ENCODE results near the gene SLC22A14.
"Not testable (repeated sequence)": the region's sequence is repeated elsewhere in the genome, so short reads cannot be mapped to it uniquely, and the experiment has no call there.

The SLC22A14 gene

GRCh38 chr3:38312356-38312755 is 30.3 kb downstream of the SLC22A14 start:
- no peak overlapping the region for H3K27ac ChIP-seq
- DNase-seq (ENCODE audit: low read depth, low spot score) = no peak

DNA sequence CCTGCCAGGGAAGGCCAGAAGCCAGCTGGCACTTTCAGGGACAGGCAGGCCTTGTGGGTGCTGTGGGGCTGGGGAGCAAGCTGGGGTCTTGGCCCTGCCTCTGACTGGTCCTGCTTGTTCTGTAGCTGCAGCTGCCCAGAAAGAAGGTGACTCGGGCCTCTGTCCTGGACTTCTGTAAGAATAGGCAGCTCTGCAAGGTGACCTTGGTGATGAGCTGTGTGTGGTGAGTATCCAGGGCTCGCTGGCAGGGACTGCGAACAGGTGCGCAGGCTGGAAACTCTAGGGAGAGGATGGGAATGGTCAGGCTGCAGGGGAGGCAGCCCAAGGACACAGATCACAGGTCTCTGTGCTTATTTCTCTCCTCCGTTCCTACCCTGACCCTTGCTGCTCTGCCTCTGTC is 31.2 kb downstream of the SLC22A14 start:
- DNase-seq (ENCODE audit: low read depth, low spot score) = no peak

DNA sequence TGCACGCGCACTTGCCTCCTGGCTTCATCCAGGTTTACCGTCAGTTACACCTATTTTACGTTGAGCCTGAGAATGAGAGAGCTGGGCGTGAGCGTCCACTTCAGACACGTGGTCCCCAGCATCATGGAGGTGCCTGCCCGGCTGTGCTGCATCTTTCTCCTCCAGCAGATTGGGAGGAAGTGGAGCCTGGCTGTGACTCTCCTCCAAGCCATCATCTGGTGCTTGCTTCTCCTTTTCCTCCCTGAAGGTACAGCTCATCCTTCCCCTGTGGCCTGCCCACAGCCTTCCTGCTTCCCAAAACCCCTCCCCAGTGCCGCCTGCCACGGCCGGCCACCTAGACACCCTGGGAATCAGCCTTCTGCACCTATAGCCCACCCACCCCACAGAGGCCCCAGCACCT is 31.6 kb downstream of the SLC22A14 start:
- H3K27ac ChIP-seq = no peak overlapping the region
- no peak for DNase-seq (ENCODE audit: low read depth, low spot score)

More for the DNA sequence above, 31.2 kb downstream of the SLC22A14 start:
- H3K27ac ChIP-seq = no peak overlapping the region

- H3K27ac ChIP-seq = no peak overlapping the region
- no peak for DNase-seq (ENCODE audit: low read depth, low spot score)
Measured at GRCh38 chr3:38314112-38314763, 32.1 kb downstream of the SLC22A14 start.

DNA sequence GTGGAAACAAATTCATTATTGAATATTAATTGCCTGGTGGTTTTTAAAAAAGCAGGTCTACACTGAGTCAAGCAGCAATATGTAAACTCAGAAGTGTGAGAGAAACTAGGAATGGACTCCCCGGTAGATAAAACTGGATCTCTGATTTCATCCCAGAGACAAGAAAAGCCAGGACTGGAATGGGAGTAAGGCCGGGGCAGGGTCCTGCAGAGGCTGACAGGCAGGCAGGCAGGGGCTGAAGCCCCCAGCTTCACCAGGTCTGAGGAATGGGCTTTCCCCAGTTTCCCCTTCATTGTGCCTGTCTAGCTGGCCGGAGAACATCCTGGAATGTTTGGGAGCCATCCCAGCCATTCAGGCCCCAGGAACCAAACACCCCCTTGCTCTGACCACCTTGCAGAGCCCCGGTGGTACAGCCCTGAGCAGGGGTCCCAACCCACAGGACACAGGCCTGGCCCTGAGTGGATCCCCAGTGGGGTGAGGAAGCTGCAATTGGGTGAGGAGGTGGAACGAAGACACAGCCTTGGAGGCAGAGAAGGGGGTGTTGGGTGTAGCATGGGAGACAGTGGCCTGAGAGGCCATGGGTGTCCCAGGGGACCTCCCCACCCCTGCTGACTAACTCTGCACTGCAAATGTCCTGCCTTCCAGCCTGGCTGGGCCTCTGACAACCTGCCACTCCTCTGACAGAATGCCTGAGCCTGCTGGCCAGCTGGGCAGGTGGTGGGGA is 32.8 kb downstream of the SLC22A14 start:
- no peak for DNase-seq (ENCODE audit: low read depth, low spot score)
- no peak overlapping the region for H3K27ac ChIP-seq

DNA sequence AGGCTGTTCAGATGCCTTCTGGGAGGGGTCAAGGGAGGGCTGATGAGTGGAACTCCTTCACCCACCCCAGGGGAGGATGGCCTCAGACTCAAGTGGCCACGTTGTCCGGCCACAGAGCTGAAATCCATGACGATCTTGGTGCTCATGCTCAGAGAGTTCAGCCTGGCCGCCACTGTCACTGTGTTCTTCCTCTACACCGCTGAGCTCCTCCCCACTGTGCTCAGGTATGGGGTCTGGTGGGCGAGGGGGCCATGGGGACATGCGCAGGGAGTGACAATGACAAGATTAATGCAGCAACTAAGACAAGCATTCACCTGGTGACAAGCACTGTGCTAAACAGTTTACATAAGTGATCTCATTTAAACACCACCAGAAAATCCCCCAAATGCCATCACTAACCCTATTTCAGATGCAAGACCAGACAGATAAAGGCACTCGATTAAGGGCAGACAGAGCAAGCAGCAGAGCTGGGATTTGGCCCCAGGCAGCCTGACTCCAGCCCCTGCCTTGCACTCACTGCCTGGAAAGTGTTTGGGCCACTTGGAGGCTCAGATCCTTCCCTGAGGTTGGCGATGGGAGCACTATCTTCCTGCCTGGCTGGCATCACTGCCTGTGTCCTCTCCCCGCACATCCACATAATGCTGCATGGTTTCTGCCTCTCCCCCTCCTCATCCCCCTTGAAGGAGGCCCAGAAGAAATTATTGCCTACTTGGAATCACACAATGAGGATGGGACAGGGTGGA is 33.6 kb downstream of the SLC22A14 start:
- DNase-seq (ENCODE audit: low read depth, low spot score) = no peak
- no peak overlapping the region for H3K27ac ChIP-seq

DNA sequence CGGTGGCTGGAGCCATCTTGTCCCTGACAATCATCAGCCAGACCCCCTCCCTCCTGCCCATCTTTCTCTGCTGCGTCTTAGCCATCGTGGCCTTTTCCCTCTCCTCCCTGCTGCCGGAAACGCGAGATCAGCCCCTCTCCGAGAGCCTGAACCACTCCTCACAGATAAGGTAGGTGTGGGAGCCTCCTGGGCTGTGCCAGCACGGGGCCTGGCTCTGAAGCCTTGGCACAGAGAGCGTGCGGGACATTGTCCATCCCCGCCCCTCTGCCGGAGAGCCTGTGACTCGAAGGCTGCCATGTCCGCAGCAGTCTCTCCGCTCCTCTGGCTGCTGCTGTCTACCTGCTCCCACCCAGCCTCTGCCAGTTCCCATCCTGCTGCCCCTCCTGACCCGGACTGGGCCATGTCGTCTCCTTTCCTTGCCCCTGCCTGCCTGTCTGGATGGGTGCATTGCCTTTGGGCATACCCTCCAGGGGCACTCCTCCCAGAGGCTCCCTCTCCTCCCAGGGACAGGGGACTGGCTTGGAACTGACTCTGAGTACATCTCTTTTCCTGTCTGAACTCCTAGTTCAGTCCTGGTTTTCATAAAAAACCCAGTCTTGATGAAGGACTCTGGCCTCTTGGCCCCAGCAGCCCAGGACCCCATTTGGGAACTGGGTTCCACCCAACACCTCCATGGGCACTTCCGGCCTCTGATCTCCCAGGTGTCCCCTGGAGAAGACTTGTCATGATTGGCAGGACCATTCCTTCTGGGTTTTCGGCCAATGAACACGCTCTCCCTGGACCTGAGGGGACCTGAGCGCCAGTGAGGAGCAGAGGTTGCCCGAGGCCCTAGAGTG is 34.5 kb downstream of the SLC22A14 start:
- H3K27ac ChIP-seq = no peak overlapping the region
- no peak for DNase-seq (ENCODE audit: low read depth, low spot score)

GRCh38 chr3:38317192-38317759 is 35.2 kb downstream of the SLC22A14 start:
- no peak for DNase-seq (ENCODE audit: low read depth, low spot score)
- no peak overlapping the region for H3K27ac ChIP-seq

GRCh38 chr3:38318766-38319671 is 36.9 kb downstream of the SLC22A14 start:
- no peak overlapping the region for H3K27ac ChIP-seq

DNA sequence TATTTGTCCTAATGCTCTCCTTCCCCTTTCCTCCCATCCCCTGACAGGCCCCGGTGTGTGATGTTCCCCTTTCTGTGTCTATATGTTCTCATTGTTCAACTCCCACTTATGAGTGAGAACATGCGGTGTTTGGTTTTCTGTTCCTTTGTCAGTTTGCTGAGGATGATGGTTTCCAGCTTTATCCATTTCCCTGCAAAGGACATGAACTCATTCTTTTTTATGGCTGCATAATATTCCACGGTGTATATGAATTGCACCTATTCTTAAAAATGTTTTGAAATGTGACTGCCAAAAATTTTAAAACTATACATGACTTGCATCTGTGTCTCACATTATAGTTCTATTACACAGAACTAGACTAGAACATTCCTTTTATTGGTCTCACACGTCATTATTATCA is 38.5 kb downstream of the SLC22A14 start:
- H3K27ac ChIP-seq; DNase-seq (ENCODE audit: low read depth, low spot score): not testable (repeated sequence)

More at GRCh38 chr3:38318766-38319671, 36.9 kb downstream of the SLC22A14 start:
- DNase-seq (ENCODE audit: low read depth, low spot score) = no peak

DNA sequence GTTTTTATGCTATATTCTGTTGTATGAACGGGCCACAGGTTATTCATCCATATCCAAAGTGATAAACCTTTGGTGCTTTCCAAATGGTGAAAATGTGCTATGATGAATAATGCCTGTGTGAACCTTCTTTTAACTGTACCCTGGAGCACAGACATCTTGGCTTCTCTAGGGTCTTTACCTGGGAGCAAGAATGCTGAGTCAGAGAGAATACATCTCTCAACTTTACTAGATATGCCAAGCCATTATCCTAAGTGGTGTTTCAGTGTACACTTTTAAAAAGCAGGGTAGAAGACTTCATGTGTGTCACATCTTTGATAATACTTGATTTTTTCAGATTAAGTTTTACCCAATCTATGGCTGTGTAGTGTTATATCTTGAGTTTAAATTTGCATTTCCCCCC is 41.0 kb downstream of the SLC22A14 start:
- H3K27ac ChIP-seq = no peak overlapping the region
- DNase-seq (ENCODE audit: low read depth, low spot score) = no peak

- DNase-seq (ENCODE audit: low read depth, low spot score) = no peak
- H3K27ac ChIP-seq = no peak overlapping the region
Measured at GRCh38 chr3:38325256-38325655, 43.2 kb downstream of the SLC22A14 start.

GRCh38 chr3:38327335-38328009 is 45.4 kb downstream of the SLC22A14 start:
- peak overlapping the region; percentile 51 for H3K27ac ChIP-seq
- peak; percentile 69 for DNase-seq (ENCODE audit: low read depth, low spot score)

- no peak for DNase-seq (ENCODE audit: low read depth, low spot score)
- H3K27ac ChIP-seq = no peak overlapping the region
Measured at GRCh38 chr3:38331257-38332022, 49.3 kb downstream of the SLC22A14 start.

DNA sequence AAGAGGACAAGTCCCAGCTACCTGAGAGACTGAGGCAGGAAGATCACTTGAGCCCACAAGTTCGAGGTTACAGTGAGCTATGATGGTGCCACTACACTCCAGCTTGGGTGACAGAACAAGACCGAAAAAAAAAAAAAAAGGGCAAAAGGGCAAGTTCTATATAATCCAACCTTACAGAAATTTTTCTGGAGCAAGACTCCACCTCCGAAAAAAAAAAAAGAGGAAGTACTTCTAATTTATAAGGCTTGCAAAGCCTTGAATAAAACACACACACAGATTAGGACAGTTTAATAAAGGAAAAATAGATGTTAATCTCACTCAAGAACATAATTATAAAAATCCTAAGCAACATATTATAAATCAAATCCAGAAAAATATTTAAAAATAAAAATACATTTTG is 50.1 kb downstream of the SLC22A14 start:
- no peak for DNase-seq (ENCODE audit: low read depth, low spot score)
- no peak overlapping the region for H3K27ac ChIP-seq

- no peak for DNase-seq (ENCODE audit: low read depth, low spot score)
- H3K27ac ChIP-seq = no peak overlapping the region
Measured at GRCh38 chr3:38334142-38335055, 52.3 kb downstream of the SLC22A14 start.

DNA sequence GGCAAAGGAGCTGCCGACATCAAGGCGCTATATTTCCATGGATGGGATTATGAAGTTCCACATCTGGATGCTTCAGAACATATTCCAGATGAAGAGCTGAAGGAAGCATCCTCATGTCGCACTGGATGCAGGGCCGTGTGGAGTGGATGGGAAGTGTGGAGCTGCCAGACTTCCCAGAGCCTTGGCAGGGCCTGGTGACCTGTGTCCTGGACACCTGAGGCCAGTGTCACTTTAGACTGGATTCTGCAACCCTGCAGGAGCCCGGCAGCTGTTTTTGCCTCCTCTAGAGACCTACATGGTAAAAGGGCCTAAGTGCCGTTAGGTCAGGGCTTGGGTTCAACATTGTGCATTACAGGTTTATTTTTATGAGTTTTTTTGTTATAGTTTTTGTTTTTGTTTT is 53.2 kb downstream of the SLC22A14 start:
- DNase-seq (ENCODE audit: low read depth, low spot score) = no peak
- no peak overlapping the region for H3K27ac ChIP-seq
